ENCODE results near the gene SLC4A9.

The SLC4A9 gene, protein sequence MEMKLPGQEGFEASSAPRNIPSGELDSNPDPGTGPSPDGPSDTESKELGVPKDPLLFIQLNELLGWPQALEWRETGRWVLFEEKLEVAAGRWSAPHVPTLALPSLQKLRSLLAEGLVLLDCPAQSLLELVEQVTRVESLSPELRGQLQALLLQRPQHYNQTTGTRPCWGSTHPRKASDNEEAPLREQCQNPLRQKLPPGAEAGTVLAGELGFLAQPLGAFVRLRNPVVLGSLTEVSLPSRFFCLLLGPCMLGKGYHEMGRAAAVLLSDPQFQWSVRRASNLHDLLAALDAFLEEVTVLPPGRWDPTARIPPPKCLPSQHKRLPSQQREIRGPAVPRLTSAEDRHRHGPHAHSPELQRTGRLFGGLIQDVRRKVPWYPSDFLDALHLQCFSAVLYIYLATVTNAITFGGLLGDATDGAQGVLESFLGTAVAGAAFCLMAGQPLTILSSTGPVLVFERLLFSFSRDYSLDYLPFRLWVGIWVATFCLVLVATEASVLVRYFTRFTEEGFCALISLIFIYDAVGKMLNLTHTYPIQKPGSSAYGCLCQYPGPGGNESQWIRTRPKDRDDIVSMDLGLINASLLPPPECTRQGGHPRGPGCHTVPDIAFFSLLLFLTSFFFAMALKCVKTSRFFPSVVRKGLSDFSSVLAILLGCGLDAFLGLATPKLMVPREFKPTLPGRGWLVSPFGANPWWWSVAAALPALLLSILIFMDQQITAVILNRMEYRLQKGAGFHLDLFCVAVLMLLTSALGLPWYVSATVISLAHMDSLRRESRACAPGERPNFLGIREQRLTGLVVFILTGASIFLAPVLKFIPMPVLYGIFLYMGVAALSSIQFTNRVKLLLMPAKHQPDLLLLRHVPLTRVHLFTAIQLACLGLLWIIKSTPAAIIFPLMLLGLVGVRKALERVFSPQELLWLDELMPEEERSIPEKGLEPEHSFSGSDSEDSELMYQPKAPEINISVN

DNA sequence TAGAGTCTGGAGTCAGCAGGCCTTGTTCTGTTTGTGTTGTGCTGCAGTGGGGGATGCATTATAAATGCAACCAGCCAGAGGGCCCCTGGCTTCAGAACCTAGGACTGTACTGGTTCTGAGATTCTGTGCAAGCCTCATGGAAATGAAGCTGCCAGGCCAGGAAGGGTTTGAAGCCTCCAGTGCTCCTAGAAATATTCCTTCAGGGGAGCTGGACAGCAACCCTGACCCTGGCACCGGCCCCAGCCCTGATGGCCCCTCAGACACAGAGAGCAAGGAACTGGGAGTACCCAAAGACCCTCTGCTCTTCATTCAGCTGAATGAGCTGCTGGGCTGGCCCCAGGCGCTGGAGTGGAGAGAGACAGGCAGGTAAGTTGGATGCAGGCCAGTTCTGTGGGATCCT is at the start of gene SLC4A9:
Gene SLC4A9 (plus strand): TSS at position 94 of the 400 bp plus-strand sequence. CDS start 43 bp downstream, at position 137.
- DNase-seq (ENCODE audit: low read depth), result no peak
- TF ChIP-seq, protein P1, sequence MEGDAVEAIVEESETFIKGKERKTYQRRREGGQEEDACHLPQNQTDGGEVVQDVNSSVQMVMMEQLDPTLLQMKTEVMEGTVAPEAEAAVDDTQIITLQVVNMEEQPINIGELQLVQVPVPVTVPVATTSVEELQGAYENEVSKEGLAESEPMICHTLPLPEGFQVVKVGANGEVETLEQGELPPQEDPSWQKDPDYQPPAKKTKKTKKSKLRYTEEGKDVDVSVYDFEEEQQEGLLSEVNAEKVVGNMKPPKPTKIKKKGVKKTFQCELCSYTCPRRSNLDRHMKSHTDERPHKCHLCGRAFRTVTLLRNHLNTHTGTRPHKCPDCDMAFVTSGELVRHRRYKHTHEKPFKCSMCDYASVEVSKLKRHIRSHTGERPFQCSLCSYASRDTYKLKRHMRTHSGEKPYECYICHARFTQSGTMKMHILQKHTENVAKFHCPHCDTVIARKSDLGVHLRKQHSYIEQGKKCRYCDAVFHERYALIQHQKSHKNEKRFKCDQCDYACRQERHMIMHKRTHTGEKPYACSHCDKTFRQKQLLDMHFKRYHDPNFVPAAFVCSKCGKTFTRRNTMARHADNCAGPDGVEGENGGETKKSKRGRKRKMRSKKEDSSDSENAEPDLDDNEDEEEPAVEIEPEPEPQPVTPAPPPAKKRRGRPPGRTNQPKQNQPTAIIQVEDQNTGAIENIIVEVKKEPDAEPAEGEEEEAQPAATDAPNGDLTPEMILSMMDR (conservative IDR thresholded peaks at IDR 0.05; ENCODE audit: low read depth, low read length), result no peak

DNA sequence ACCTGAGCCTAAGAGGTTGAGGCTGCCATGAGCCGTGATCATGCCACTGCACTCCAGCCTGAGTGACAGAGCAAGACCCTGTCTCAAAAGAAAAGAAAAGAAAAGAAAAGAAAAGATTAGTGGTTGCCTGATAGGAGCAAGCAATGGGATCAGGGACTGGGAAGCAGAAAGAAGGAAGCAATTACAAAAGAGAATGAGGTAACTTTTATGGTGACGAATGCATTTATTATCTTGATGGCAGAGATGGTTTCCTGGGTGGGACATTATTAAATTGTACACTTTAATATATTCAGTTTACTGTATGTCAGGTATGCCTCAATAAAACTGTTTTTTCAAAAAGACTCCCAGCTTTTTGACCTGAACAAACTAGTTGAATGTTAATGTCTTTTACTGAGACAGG is 49.6 kb upstream of the SLC4A9 start:
- TF ChIP-seq, protein P1 (conservative IDR thresholded peaks at IDR 0.05; ENCODE audit: low read depth, low read length), result no peak

More for the DNA sequence above, at the start of gene SLC4A9:
- H3K4me3 ChIP-seq (ENCODE audit: low read length), result no peak within 1 kb of the TSS

DNA sequence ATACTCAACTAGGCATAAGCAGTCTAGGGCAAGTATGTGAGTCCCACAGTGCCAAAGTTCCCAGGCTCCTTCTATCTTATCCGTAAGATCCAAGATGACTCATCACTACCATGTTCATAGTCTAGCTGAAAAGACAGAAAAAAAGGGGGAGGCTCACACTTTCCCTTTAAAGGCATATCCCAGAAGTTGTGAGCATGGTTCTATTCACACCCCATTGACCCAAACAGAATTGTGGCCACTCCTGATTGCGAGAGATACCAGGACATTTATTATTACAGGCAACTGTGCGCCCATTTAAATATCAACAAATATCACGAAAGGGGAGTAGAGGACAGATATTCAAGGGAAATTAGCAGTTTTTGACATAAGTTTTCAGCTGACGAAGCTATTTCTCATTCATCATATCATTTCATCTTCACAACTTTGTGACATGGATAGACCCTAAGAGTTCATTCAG is 49.0 kb upstream of the SLC4A9 start:
- H3K4me3 ChIP-seq (ENCODE audit: low read length), result no peak overlapping the region
- TF ChIP-seq, protein P1 (conservative IDR thresholded peaks at IDR 0.05; ENCODE audit: low read depth, low read length), result no peak
- DNase-seq (ENCODE audit: low read depth), result peak; percentile 76

More for the DNA sequence above, 49.6 kb upstream of the SLC4A9 start:
- no peak for DNase-seq (ENCODE audit: low read depth)
- no peak overlapping the region for H3K4me3 ChIP-seq (ENCODE audit: low read length)

DNA sequence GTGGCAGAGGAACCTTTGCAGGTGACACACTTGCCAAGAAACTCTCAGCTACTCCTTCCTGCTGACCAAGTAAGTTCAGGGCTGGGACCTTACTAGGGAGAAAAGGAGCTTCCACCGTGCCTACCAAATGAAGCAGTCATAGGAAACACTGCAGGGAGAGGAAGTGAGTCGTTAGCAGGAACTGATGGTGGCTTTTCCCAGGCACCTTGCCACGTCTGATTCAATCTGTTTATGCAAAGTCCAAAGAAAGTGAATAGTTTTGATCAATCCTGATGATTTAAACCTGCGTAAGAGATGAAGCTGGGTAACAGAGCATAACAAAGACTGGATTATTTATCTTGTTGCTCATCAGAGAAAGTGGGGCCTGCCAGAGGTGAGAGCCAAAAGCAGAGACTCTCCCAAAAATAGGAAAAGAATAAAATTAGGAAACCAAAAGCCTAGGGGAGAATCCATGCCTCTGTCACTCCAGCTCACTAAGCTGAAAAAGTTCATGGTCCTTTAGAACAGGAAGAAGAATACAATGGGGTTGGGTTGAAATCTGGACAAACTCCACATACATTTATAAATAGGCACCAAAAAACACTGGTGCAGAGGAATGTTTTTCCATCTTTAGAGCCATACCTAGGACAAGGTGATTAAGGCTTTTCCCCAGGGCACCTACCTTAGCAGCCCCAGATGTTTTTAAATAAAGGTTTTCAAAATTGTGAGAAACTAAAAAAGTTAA is 47.8 kb upstream of the SLC4A9 start:
- H3K4me3 ChIP-seq (ENCODE audit: low read length), result no peak overlapping the region
- TF ChIP-seq, protein P1 (conservative IDR thresholded peaks at IDR 0.05; ENCODE audit: low read depth, low read length), result no peak
- no peak for DNase-seq (ENCODE audit: low read depth)

DNA sequence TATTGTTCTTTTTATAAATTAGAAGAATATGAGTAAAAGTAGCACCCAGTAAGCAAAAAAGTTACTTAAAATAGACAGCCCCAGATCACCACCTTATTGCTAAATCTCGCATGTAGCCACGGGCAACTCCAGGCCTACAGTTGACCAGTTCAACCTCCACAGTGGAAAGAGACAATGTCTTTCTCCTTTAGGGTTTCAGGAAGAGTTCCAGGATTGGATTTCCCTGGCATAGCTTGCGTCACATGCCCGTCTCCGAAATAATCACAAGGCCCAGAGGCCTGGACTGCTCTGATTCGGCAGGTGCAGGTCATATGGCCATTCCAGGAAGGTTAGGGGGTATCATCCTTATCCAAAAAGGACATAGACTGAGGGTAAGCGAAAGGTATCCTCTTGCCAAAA is 47.2 kb upstream of the SLC4A9 start:
- no peak for DNase-seq (ENCODE audit: low read depth)
- no peak overlapping the region for H3K4me3 ChIP-seq (ENCODE audit: low read length)
- TF ChIP-seq, protein P1 (conservative IDR thresholded peaks at IDR 0.05; ENCODE audit: low read depth, low read length), result no peak

DNA sequence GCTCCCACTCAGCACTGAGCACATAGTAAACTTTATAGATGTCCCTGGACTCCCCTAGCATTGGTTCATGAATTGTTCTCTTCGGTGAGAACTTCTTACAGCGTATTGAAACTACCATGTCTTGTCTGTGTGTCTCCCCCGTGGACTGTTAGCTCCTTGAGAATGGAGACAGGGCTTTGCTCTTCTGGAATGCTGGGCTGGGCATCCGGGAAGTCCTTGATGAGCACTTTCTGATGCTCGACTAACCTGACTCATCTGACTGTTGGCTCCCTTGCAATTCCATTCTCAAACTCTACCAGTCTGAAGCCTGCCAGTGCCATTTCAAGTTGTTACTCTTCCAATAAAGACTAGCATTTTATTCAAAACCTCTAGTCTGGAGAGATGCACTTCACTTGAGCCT is 42.1 kb upstream of the SLC4A9 start:
- H3K4me3 ChIP-seq (ENCODE audit: low read length), result no peak overlapping the region
- TF ChIP-seq, protein P1 (conservative IDR thresholded peaks at IDR 0.05; ENCODE audit: low read depth, low read length), result no peak
- no peak for DNase-seq (ENCODE audit: low read depth)
